HepG2 (cell line): Measurements from ENCODE around the gene NOL4L. TPM values are rescaled to one million over a fixed set of nuclear protein-coding genes. Genes with fewer than 3 reads are reported as not detected.
A peak's percentile ranks its signal among the peaks of the same experiment; 100 is the strongest.

Source experiments
- ATAC-seq: fragments of 200-7000 bp; cut with Tn5 transposase; 3 replicates; pipeline ENCODE4 v1.9.1; 2020; ENCODE audit warnings: mild to moderate bottlenecking, moderate library complexity
- BruUV-seq: library from RNA; stranded (reverse); fragments of 400-500 nt; replicated peaks from 2 replicates; lab custom pipeline; 2021; lab: Mats Ljungman, UMichigan
- CTCF ChIA-PET: fragments of 300-600 bp; formaldehyde crosslinking; extraction: SDS; loops from one replicate; lab custom pipeline; 2021; ENCODE audit warnings: low total read pairs, inconsistent platforms, low intra/inter-chr PET ratio; lab: Yijun Ruan, JAX
- POLR2A ChIA-PET: fragments of 350-600 bp; sonication (Branson Sonifier 250); formaldehyde crosslinking; loops from one replicate; lab custom pipeline; 2020; ENCODE audit warnings: antibody characterized with exemption, inconsistent platforms; lab: Yijun Ruan, JAX
- DNase-seq: peaks from one replicate; pipeline ENCODE4 v3.0.0-alpha.2; 2015; ENCODE audit warnings: low spot score
- FAIRE-seq: peaks from 3 replicates; lab custom pipeline; 2011; peaks lifted over from hg19 to GRCh38; lab: Jason Lieb, UNC
- H2AFZ ChIP-seq: one replicate; pipeline ENCODE4 v1.6.1; 2011; ENCODE audit warnings: low read length, inconsistent platforms
- H3K27ac ChIP-seq: fragments of 300-600 bp; 3 replicates; pipeline ENCODE4 v1.8.0; 2011; ENCODE audit warnings: mixed run types, mild to moderate bottlenecking, mixed read lengths, low read length, inconsistent platforms; ENCODE audit not compliant: insufficient read depth; ENCODE audit errors: extremely low read length
- H3K27me3 ChIP-seq, 2 experiments: fragments of 200-600 bp in 1 of 2; 2 replicates in 1 of 2; 3 replicates in 1 of 2; pipeline versions ENCODE4 v1.6.0 to v1.8.0; 2011; ENCODE audit warnings: low read length in 2 of 2, mild to moderate bottlenecking in 2 of 2, moderate library complexity in 2 of 2, inconsistent platforms in 1 of 2; ENCODE audit not compliant: insufficient read depth in 2 of 2, control insufficient read depth in 1 of 2
- H3K36me3 ChIP-seq, 2 experiments: fragments of 200-600 bp in 1 of 2; replicated peaks in 1 of 2; 2 replicates in 1 of 2; 3 replicates in 1 of 2; pipeline versions ENCODE4 v1.5.1 to v1.8.0; 2011; ENCODE audit warnings: low read length in 2 of 2, inconsistent platforms in 1 of 2; ENCODE audit not compliant: insufficient read depth in 2 of 2, control insufficient read depth in 1 of 2
- H3K4me1 ChIP-seq: 2 replicates; pipeline ENCODE4 v1.5.1; 2012; ENCODE audit warnings: low read length, inconsistent platforms; ENCODE audit not compliant: insufficient read depth
- H3K4me2 ChIP-seq: 2 replicates; pipeline ENCODE4 v1.6.0; 2011; ENCODE audit warnings: low read depth, low read length, inconsistent platforms
- H3K4me3 ChIP-seq, 3 experiments: fragments of 200-600 bp in 1 of 3; sonication (generic), shearing (Covaris generic) in 1 of 3; replicated peaks in 1 of 3; 2 replicates each; pipeline ENCODE4 v1.5.1; 2011 to 2016; ENCODE audit warnings: low read length in 3 of 3, inconsistent platforms in 2 of 3, low read depth in 2 of 3, mild to moderate bottlenecking in 2 of 3, control low read depth in 1 of 3, mixed read lengths in 1 of 3; ENCODE audit not compliant: insufficient read depth in 1 of 3
- H3K79me2 ChIP-seq: one replicate; pipeline ENCODE4 v1.6.1; 2011; ENCODE audit warnings: low read length, inconsistent platforms; ENCODE audit not compliant: insufficient read depth
- H3K9ac ChIP-seq: 2 replicates; pipeline ENCODE4 v1.6.0; 2011; ENCODE audit warnings: mild to moderate bottlenecking, low read depth, low read length, inconsistent platforms; ENCODE audit not compliant: insufficient read depth
- H3K9me3 ChIP-seq: 2 replicates; pipeline ENCODE4 v1.5.1; 2012; ENCODE audit warnings: mild to moderate bottlenecking, low read length
- H4K20me1 ChIP-seq: 2 replicates; pipeline ENCODE4 v1.6.0; 2011; ENCODE audit warnings: inconsistent platforms, mild to moderate bottlenecking, low read length, moderate library complexity; ENCODE audit not compliant: insufficient read depth
- AHR ChIP-seq: IDR thresholded peaks from 2 replicates; pipeline ENCODE4 v1.6.1; 2018; ENCODE audit warnings: missing genetic modification reagents, missing compliant biosample characterization
- DNMT1 ChIP-seq: sonication (generic); formaldehyde crosslinking; IDR thresholded peaks from 2 replicates; pipeline ENCODE4 v1.5.1; 2020; ENCODE audit warnings: mild to moderate bottlenecking, missing genetic modification reagents
- DR1 ChIP-seq: sonication (generic); formaldehyde crosslinking; IDR thresholded peaks from 2 replicates; pipeline ENCODE4 v1.8.0; 2021; ENCODE audit warnings: mild to moderate bottlenecking, missing genetic modification reagents, inconsistent platforms
- ELF3 ChIP-seq: IDR thresholded peaks from 2 replicates; pipeline ENCODE4 v1.6.1; 2016; ENCODE audit warnings: missing genetic modification reagents, missing compliant biosample characterization
- MED8 ChIP-seq: sonication (generic); formaldehyde crosslinking; IDR thresholded peaks from 2 replicates; pipeline ENCODE4 v1.8.1; 2023; ENCODE audit warnings: mild to moderate bottlenecking, missing genetic modification reagents; ENCODE audit not compliant: insufficient replicate concordance
- MTA1 ChIP-seq: sonication (generic); formaldehyde crosslinking; IDR thresholded peaks from 2 replicates; pipeline ENCODE4 v1.4.0; 2020; ENCODE audit warnings: missing genetic modification reagents, mild to moderate bottlenecking, borderline replicate concordance
- NBN ChIP-seq: fragments of 450-650 bp; conservative IDR thresholded peaks from 2 replicates; pipeline ENCODE4 v1.6.1; 2017
- SRF ChIP-seq: IDR thresholded peaks from 2 replicates; pipeline ENCODE4 v1.6.1; 2011; ENCODE audit warnings: mild to moderate bottlenecking, low read depth, low read length, moderate library complexity
- TEAD3 ChIP-seq: optimal IDR thresholded peaks from 2 replicates; pipeline ENCODE3; 2016; ENCODE audit warnings: borderline replicate concordance
- ZBTB7B ChIP-seq: sonication (generic); formaldehyde crosslinking; IDR thresholded peaks from 2 replicates; pipeline ENCODE4 v1.4.0; 2020; ENCODE audit warnings: missing genetic modification reagents
- ZBTB8A ChIP-seq: sonication (generic); formaldehyde crosslinking; IDR thresholded peaks from 2 replicates; pipeline ENCODE4 v1.4.0; 2020; ENCODE audit warnings: mild to moderate bottlenecking, low read depth, missing genetic modification reagents, borderline replicate concordance
- ZMYM3 ChIP-seq: sonication (generic); formaldehyde crosslinking; IDR thresholded peaks from 2 replicates; pipeline ENCODE4 v1.5.1; 2020; ENCODE audit warnings: mild to moderate bottlenecking, missing genetic modification reagents
- ZNF292 ChIP-seq: sonication (generic); formaldehyde crosslinking; IDR thresholded peaks from 2 replicates; pipeline ENCODE4 v1.8.1; 2022; ENCODE audit warnings: mild to moderate bottlenecking, low read depth, missing genetic modification reagents, borderline replicate concordance
- ZNF605 ChIP-seq: sonication (generic); formaldehyde crosslinking; IDR thresholded peaks from 2 replicates; pipeline ENCODE4 v1.8.0; 2022; ENCODE audit warnings: mild to moderate bottlenecking, missing genetic modification reagents
- ZNF776 ChIP-seq: sonication (generic); formaldehyde crosslinking; IDR thresholded peaks from 2 replicates; pipeline ENCODE4 v1.4.0; 2020; ENCODE audit warnings: mild to moderate bottlenecking, missing genetic modification reagents
- WGBS: methylation state at CpG from one replicate; pipeline ENCODE4 v1.1.6; 2017; ENCODE audit warnings: low lambda C conversion rate; 5-methylcytosine and 5-hydroxymethylcytosine counted together
- in situ Hi-C: cut with HindIII; loops from 2 replicates; pipeline ENCODE4 v1.10.0; 2017; ENCODE audit warnings: low pct_unique_long_range_greater_than_20kb; ENCODE audit not compliant: extremely low pct_ligation_motif_present
- intact Hi-C: fragments of 100-400 bp; cut with micrococcal nuclease; formaldehyde crosslinking; loops from one replicate; pipeline ENCODE4 v1.10.0; 2022; ENCODE audit not compliant: unreplicated experiment
- polyA plus RNA-seq, 8 experiments: library from polyadenylated mRNA; depleted of rRNA in 3 of 8; stranded (reverse) in 7 of 8; unstranded in 1 of 8; fragments of >200 nt; fragmentation: Illumina TruSeq in 4 of 8; extraction: Trizol in 4 of 8; gene quantifications; 2 replicates each; pipeline versions ENCODE4 v1.2.1 to v1.2.3, GENCODE V29; 2011 to 2016; ENCODE audit warnings: low read depth in 4 of 8, missing spikeins in 1 of 8, mixed read lengths in 1 of 8; ENCODE audit not compliant: insufficient read depth in 1 of 8
- total RNA-seq, 5 experiments: library from RNA; depleted of rRNA; stranded (reverse); fragments of >200 nt; fragmentation: Illumina TruSeq; extraction: Trizol; gene quantifications; 2 replicates each; pipeline ENCODE4 v1.2.3, GENCODE V29; 2016; ENCODE audit warnings: low read depth in 1 of 5
- TF ChIP-seq, protein P1 (sequence below): sonication (generic); formaldehyde crosslinking; IDR thresholded peaks from 2 replicates; pipeline ENCODE4 v1.4.0; 2020; ENCODE audit warnings: mild to moderate bottlenecking, missing genetic modification reagents
- TF ChIP-seq, protein P2 (sequence below): sonication (generic); formaldehyde crosslinking; IDR thresholded peaks from 2 replicates; pipeline ENCODE4 v1.5.0; 2020; ENCODE audit warnings: mild to moderate bottlenecking, missing genetic modification reagents
- TF ChIP-seq, protein P3 (sequence below): sonication (generic); formaldehyde crosslinking; IDR thresholded peaks from 2 replicates; pipeline ENCODE4 v1.5.0; 2020; ENCODE audit warnings: mild to moderate bottlenecking, missing genetic modification reagents

The NOL4L gene
- total and polyA plus RNA-seq, 2 of the 13 experiments (the other 11 are each of a cell fraction or from before 2014, with no cell fraction given) = 16.6 to 35.4 TPM

DNA sequence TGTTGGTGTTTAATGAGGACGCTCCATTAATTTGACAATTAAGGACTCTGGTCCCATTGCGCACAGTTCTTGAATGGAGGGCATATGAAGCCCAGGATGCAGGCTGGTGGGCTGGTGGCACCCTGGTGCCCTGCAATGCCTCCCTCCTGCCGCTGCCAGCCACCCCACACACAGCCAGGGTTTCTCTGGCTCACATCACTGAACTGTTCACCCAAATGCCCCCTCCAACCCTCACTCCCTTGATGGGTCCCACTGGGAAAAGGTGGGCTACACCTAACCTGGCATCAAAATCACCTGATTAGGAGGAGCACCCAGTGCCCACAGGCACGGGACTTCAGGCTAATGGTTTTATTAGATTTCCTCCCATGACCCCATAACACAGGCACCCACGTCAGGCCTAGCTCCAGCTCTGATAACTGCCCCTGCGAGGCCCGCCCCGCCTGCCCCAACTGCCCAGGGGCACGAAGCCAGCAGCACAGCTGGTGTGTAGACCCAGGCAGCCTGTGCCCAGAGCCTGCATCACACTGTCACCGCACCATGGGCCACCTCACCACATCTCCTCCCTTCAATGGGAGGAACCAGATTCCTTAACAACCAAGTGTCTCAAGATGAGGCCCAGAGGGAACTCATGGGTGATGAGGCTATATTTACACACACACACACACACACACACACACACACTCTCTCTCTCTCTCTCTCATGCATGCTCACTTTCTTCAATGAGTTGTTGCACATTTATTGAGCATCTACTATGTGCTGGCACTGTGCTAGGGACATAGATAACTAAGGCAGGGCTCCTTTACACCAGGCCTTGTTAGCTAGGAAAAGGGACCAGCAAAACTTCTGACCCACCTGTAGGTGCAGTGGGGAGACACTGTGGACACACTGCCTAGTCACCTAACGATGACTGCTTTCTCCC is 107.3 kb downstream of the NOL4L start:
- intact Hi-C loops = no loop called here
- Histone ChIP-seq H3K4me3 (no peak overlapping the region), H3K27ac (peak overlapping the region; percentile 85), H3K9me3 (no peaks in the 10 kb centered on the region), H3K36me3 (peaks cover 2 to 9% of the 10 kb centered on the region in 2 experiments; a peak in 2 of 5 replicates), H3K9ac (no peak overlapping the region), H4K20me1 (peaks cover 61% of the 10 kb centered on the region), H2AFZ (no peak overlapping the region), H3K4me2 (no peak overlapping the region), H3K79me2 (peaks cover 95% of the 10 kb centered on the region), H3K4me1 (peaks cover 94% of the 10 kb centered on the region), H3K27me3 (no peaks in the 10 kb centered on the region)
- POLR2A ChIA-PET = interaction anchor here (0.6 to 0.8 kb wide), 2 partner anchors 34 to 46 kb away, joined by 3 read pairs; no protein-coding TSS in a partner anchor
- WGBS = 97% methylated on average over 11 of the region's 11 CpGs
- BruUV-seq = no TSS peak
- DNase-seq (no peak), ATAC-seq (no peak), FAIRE-seq (no peak)
- CTCF ChIA-PET = no interaction called here
- in situ Hi-C loops = no loop called here
- TF ChIP-seq SRF = no peak
- TF ChIP-seq DNMT1 = no peak
- TF ChIP-seq ZMYM3 = peak; percentile 86; the same call in 1 of the 2 replicates
- TF ChIP-seq ZNF605 = peak; percentile 8; the same call in 1 of the 2 replicates
- 0 out of 2 replicates have a peak, but pooled peaks have one; percentile 45 for TF ChIP-seq ZNF776 (CRISPR knock-in tag)
- no peak for TF ChIP-seq ELF3 (CRISPR knock-in tag)
- TF ChIP-seq, protein P1, sequence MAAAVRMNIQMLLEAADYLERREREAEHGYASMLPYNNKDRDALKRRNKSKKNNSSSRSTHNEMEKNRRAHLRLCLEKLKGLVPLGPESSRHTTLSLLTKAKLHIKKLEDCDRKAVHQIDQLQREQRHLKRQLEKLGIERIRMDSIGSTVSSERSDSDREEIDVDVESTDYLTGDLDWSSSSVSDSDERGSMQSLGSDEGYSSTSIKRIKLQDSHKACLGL (CRISPR knock-in tag) = 0 out of 2 replicates have a peak, but pooled peaks have one; percentile 20
- 0 out of 2 replicates have a peak, but pooled peaks have one; percentile 15 for TF ChIP-seq ZBTB8A (CRISPR knock-in tag)
- TF ChIP-seq, protein P2, sequence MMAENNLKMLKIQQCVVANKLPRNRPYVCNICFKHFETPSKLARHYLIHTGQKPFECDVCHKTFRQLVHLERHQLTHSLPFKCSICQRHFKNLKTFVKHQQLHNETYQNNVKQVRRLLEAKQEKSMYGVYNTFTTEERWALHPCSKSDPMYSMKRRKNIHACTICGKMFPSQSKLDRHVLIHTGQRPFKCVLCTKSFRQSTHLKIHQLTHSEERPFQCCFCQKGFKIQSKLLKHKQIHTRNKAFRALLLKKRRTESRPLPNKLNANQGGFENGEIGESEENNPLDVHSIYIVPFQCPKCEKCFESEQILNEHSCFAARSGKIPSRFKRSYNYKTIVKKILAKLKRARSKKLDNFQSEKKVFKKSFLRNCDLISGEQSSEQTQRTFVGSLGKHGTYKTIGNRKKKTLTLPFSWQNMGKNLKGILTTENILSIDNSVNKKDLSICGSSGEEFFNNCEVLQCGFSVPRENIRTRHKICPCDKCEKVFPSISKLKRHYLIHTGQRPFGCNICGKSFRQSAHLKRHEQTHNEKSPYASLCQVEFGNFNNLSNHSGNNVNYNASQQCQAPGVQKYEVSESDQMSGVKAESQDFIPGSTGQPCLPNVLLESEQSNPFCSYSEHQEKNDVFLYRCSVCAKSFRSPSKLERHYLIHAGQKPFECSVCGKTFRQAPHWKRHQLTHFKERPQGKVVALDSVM = no peak
- TF ChIP-seq DR1 = no peak
- TF ChIP-seq, protein P3, sequence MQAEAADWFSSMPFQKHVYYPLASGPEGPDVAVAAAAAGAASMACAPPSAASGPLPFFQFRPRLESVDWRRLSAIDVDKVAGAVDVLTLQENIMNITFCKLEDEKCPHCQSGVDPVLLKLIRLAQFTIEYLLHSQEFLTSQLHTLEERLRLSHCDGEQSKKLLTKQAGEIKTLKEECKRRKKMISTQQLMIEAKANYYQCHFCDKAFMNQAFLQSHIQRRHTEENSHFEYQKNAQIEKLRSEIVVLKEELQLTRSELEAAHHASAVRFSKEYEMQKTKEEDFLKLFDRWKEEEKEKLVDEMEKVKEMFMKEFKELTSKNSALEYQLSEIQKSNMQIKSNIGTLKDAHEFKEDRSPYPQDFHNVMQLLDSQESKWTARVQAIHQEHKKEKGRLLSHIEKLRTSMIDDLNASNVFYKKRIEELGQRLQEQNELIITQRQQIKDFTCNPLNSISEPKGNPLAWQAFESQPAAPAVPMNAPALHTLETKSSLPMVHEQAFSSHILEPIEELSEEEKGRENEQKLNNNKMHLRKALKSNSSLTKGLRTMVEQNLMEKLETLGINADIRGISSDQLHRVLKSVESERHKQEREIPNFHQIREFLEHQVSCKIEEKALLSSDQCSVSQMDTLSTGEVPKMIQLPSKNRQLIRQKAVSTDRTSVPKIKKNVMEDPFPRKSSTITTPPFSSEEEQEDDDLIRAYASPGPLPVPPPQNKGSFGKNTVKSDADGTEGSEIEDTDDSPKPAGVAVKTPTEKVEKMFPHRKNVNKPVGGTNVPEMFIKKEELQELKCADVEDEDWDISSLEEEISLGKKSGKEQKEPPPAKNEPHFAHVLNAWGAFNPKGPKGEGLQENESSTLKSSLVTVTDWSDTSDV (CRISPR knock-in tag) = no peak
- TF ChIP-seq MED8 = peak; percentile 48
- 0 out of 2 replicates have a peak, but pooled peaks have one; percentile 6 for TF ChIP-seq ZBTB7B (CRISPR knock-in tag)
- peak; percentile 19; the same call in 1 of the 2 replicates for TF ChIP-seq ZNF292 (CRISPR knock-in tag)
- 0 out of 2 replicates have a peak, but pooled peaks have one; percentile 19 for TF ChIP-seq AHR
- TF ChIP-seq MTA1 (CRISPR knock-in tag) = no peak
- TF ChIP-seq TEAD3 = peak; percentile 15
- 0 out of 2 replicates have a peak, but pooled peaks have one; percentile 21 for TF ChIP-seq NBN
